Bone marrow (tissue), 2 donors: ENCODE results near the gene CLASP1.

Experiments
- DNase-seq, 2 donors: peaks; one replicate each; lab custom pipeline; 2025; lab: John Stamatoyannopoulos, UW

CLASP1 gene

GRCh38 chr2:121372721-121373353, 276.4 kb downstream of the CLASP1 start:
- DNase-seq: no peak

- no peak for DNase-seq
Observed at GRCh38 chr2:121372082-121372481, 277.2 kb downstream of the CLASP1 start.

- no peak for DNase-seq
Observed at GRCh38 chr2:121368836-121369235, 280.4 kb downstream of the CLASP1 start.

GRCh38 chr2:121368155-121368554, 281.1 kb downstream of the CLASP1 start:
- DNase-seq: no peak

- DNase-seq: no peak
Observed at GRCh38 chr2:121367246-121367900, 281.9 kb downstream of the CLASP1 start.

- no peak for DNase-seq
Observed at GRCh38 chr2:121366040-121366439, 283.2 kb downstream of the CLASP1 start.

- no peak for DNase-seq
Observed at GRCh38 chr2:121365061-121365460, 284.2 kb downstream of the CLASP1 start.

GRCh38 chr2:121363632-121364420, 285.4 kb downstream of the CLASP1 start:
- no peak for DNase-seq

GRCh38 chr2:121362774-121363173, 286.5 kb downstream of the CLASP1 start:
- DNase-seq: no peak

GRCh38 chr2:121362226-121362625, 287.0 kb downstream of the CLASP1 start:
- no peak for DNase-seq

GRCh38 chr2:121360566-121361300, 288.5 kb downstream of the CLASP1 start:
- DNase-seq: no peak

- DNase-seq: no peak
Observed at GRCh38 chr2:121359716-121360565, 289.3 kb downstream of the CLASP1 start.

GRCh38 chr2:121359170-121359569, 290.1 kb downstream of the CLASP1 start:
- no peak for DNase-seq

GRCh38 chr2:121358291-121358690, 291.0 kb downstream of the CLASP1 start:
- DNase-seq: no peak

GRCh38 chr2:121356058-121356640, 293.1 kb downstream of the CLASP1 start:
- peak in 1 of 2 donors; percentile 5 for DNase-seq

GRCh38 chr2:121355488-121355887, 293.8 kb downstream of the CLASP1 start:
- no peak for DNase-seq

- no peak for DNase-seq
Observed at GRCh38 chr2:121351521-121352318, 297.5 kb downstream of the CLASP1 start.

GRCh38 chr2:121350890-121351289, 298.4 kb downstream of the CLASP1 start:
- no peak for DNase-seq

- DNase-seq: no peak
Observed at GRCh38 chr2:121350402-121350775, 298.9 kb downstream of the CLASP1 start.

- DNase-seq: no peak
Observed at GRCh38 chr2:121349721-121350401, 299.4 kb downstream of the CLASP1 start.
